Renal cortical epithelial cell (primary cell): Measurements from ENCODE around the gene SLC11A1. TPM values are rescaled to one million over a fixed set of nuclear protein-coding genes. Genes with fewer than 3 reads are reported as not detected.
A peak's percentile ranks its signal among the peaks of the same experiment; 100 is the strongest.

Experiments
- DNase-seq: peaks from one replicate; pipeline ENCODE4 v3.0.0-alpha.2; 2011; ENCODE audit warnings: low read depth
- total RNA-seq: library from RNA; depleted of rRNA; stranded (reverse); fragments of >200 nt; gene quantifications from 2 replicates; pipeline ENCODE4 v1.2.3, GENCODE V29; 2014

The SLC11A1 gene
- total RNA-seq, 1 donor from 2014 or later, result 0.05 TPM

DNA sequence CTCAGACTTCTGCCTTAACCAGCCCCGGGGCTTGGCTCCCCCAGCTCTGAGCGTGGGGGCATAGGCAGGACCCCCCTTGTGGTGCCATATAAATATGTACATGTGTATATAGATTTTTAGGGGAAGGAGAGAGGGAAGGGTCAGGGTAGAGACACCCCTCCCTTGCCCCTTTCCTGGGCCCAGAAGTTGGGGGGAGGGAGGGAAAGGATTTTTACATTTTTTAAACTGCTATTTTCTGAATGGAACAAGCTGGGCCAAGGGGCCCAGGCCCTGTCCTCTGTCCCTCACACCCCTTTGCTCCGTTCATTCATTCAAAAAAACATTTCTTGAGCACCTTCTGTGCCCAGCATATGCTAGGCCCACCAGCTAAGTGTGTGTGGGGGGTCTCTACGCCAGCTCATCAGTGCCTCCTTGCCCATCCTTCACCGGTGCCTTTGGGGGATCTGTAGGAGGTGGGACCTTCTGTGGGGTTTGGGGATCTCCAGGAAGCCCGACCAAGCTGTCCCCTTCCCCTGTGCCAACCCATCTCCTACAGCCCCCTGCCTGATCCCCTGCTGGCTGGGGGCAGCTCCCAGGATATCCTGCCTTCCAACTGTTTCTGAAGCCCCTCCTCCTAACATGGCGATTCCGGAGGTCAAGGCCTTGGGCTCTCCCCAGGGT lies 23.1 kb downstream of the SLC11A1 start:
- no peak for DNase-seq

DNA sequence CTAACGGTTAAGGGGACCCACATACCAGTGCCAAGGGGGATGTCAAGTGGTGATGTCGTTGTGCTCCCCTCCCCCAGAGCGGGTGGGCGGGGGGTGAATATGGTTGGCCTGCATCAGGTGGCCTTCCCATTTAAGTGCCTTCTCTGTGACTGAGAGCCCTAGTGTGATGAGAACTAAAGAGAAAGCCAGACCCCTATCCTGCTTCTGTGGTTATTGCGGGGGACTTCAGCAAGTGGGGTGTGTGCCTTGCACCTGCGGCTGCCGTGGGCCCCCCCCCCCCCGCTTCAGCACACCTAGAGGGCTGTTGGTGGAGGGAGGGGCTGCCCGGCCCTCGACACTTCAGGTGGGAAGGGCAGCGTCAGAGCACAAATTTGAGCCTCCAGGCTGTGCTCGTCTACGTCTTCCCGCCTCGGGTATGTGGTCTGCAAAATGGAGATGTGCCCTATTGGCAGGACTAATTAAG lies 23.7 kb downstream of the SLC11A1 start:
- no peak for DNase-seq

DNA sequence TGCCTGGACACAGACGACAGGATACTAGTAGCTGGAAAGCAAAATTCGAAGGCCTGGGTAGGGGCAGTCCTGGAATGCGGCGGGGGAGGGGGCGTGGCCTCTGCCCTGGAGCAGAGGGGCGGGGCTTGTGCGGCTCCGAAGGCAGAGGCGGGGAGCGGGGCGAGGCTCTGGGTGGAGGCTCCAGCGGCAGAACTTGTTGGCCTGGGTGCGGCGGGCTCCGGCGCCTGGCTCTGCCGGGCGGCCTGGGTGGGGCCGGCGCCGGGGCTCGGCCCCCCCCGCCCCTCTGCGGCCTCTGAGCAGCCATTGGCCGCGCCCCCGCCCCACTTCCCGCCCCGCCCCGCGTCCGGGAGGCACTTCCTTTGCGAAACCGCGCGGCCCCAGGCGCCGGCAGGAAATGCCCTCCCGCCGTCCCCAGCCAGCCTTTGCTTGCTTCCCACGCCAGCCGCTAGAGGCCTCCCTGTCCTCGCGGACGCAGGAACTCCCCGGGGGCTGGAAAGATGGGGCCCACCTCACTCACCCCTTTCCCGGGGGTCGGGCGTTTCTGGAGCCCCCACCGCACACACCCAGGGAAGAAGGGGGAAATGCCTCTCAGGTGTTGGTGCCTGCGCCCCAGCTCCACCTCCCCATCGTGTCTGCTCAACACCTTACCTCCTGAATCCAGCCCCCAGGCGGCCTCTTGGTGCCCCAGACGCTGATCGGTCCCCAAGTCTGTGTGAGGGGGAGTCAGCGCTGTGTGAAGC lies 24.3 kb downstream of the SLC11A1 start:
- peak; percentile 79 for DNase-seq

DNA sequence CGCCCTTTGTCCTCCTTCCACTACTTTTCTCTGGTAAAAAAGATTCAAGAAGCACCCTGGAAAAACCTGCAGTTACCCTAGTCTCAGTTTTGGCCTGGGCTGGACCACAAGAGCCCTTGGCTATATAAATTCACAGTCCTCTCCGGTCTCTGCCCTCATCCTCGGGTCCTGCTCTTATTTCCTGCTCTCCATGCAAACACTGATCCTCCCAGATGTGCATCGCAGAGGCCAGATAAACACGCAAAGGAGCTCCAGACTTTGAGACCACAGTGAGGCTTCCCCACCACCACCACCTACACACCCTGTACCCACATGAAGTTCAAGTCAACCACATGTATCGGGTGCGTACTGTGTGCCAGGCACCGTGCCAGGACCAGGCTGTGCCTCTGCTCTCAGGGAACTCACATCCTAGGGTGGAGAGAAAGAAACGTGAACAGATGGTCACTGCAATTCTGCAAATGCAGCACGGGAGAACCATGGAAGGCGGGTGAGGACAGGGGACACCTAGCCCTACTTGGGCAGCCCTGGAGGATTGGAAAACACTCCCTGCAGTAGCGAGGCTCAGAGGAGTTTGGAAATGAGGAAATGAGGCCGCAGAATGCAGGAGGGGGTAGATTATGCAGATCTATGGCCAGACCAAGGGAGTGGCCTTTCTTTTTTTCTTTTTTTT lies 25.0 kb downstream of the SLC11A1 start:
- DNase-seq, result peak; percentile 28

DNA sequence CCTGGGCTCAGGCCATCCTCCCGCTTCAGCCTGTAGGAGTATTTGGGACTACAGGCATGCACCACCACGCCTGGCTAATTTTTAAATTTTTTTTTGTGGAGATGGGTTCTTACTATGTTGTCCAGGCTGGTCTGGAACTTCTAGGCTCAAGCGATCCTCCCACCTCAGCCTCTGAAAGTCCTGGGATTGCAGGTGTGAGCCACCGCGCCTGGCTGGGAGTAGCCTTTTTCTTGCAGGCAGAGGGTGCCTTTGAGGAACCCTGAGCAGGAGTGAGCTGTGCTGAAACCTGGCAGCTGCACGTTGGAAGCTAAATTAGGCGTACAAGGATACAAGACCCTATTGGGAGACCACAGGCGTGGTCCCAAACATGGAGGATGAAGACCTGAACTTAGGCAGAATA lies 25.6 kb downstream of the SLC11A1 start:
- DNase-seq, result no peak

DNA sequence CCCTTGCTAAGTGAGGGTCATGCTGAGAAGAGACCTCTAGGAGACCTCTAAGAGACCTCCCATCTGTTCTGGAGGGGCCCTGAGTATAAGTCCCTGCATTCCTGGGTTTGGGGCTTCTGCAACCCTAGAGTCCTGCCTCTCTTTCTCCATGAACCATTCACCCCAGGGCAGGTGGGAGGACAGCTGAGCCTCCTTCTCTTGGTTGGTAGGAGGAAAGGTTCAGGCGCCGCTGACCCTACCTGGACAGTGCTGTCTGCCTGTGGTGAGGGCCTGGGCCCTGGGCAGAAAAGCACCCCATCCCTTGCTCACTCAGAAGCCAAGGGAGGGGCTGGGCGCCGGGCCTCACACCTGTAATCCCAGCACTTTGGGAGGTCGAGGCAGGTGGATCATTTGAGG lies 36.2 kb downstream of the SLC11A1 start:
- DNase-seq, result no peak

DNA sequence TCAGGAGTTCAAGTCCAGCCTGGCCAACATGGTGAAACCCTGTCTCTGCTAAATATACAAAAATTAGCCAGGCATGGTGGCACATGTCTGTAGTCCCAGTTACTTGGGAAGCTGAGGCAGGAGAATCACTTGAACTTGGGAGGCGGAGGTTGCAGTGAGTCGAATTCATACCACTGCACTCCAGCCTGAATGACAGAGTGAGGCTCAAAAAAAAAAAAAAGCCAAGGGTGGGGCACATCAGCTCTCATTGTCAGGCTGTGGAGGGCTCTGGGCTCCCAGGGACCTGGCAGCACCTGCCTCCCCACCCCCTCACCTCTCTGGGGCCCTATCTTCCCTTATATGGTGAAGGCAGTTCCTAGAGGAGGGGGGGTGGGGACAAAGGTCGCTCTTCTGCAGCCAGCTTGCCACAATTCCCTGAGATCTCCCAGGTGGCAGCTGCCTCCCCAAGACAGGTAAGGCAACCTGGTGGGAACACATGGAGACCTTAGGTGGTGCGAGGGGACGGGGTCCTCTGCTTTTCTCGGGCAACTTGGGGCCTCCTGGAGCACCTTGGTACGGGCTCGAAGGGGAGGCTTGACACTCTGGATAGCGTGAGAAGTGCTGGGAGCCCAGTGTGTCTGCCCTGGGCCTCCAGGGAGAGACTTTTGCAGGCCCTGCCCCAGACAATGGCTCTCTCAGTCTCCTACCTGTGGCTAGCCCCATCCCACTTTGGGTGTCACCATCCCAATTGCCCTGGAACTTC lies 36.8 kb downstream of the SLC11A1 start, which contains the start of gene VIL1:
TSS of gene VIL1 (plus strand) at position 407 of the 742 bp plus-strand sequence. CDS start 4,656 bp downstream, outside the sequence.
- no peak for DNase-seq

DNA sequence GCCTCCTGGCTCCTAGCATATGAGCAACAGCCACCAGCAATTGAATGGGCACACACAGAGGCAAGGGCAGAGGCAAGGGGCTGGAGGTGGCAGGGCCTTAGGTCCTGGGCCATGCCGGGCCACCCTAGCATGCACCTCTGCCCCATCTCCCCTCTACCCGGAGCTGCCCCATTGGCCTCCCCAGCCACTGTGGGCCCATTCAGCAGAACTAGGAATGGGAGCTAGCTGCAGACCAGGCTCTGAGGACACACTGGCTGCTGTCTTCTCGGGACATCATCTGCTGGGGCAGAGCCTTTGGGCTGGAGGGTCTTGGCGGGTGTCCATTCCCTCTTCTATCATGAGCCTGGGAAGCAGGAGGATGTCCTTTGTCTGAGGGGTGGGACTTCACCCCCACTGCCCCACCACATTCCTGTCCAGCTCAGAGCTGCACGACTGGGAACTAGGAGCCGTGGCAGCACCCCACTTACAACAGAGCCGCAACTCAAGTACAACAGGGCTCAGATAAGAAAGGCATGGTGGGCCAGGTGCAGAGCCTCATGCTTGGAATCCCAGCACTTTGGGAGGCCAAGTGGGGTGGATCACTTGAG lies 37.6 kb downstream of the SLC11A1 start:
- no peak for DNase-seq

DNA sequence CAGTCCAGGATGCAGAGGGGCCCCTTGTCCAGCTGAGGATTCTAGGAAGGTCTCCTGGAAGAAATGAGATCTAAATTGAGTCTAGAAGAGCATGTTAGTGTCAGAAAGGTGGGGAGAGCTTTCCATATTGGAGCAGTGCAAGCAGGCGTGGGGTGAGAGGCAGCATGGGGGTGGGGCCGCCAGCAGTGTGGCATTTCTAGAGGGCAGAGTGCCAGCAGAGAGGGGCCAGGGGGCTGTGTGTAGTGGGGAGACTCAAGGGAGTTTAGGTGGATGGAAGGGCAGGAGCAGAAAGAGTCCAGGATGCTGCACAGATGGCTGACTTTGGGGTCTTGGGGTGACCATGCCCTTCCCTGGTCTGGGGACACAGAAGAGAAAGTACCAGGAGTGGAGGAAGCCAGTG lies 39.0 kb downstream of the SLC11A1 start:
- no peak for DNase-seq

DNA sequence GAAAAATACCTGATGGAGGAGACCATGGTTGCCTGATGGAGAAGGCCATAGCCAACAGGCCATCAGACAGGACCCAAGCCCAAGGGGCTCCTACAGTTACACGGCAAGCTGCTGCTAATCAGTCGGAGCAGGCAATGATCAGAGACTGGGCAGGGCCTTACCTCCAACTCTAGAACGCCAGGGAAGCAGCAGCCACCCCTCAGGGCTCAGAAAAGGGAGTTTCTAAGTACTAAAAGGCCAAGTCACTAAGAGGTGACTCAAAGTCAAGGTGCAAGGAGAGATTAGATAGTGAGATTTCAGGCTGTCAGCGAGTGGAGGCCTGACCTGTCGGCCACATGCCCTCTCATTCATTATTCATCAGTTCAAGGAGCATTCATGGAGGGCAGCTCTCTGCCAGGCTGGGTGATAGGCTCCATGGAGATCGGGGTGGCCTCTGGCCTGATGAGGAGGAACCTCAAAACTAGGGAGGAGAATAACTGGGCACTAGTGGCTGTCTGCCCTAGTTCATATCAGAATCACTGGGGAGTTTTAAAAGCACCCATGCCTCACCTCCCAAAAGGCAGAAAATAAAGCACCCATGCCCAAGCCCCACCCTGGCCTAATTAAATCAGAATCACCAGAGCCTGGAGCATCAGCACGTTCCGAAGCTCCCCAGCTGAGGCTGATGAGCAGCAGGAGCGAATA lies 40.5 kb downstream of the SLC11A1 start:
- no peak for DNase-seq

DNA sequence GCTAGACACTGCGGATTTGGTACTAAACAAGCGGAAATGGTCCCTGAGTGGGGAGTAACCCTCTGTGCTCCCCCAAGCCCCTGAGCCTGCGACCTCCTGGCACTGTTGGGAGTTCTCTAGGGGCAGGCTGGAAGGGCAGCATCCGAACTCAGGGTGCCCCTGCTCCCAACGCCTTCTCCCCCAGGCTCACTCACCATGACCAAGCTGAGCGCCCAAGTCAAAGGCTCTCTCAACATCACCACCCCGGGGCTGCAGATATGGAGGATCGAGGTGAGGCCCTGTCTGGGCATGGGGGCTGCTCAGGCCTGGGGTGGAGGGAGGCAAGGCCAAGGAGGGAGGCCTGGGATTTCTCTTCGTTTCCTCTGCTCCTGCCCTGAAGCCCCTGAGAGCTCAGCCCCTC lies 41.5 kb downstream of the SLC11A1 start:
- DNase-seq, result no peak

DNA sequence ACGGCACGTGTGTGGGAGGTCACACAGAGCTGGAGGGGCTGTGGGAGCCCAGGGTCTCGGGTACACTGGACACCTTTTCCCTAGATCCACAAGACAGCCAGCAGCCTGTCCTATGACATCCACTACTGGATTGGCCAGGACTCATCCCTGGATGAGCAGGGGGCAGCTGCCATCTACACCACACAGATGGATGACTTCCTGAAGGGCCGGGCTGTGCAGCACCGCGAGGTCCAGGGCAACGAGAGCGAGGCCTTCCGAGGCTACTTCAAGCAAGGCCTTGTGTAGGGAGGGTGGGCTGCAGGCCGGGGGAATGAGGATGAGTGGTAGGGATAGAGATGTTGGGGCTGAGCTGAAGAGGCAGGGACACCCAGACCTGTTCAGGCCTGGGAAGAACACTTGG lies 43.5 kb downstream of the SLC11A1 start:
- DNase-seq, result no peak

DNA sequence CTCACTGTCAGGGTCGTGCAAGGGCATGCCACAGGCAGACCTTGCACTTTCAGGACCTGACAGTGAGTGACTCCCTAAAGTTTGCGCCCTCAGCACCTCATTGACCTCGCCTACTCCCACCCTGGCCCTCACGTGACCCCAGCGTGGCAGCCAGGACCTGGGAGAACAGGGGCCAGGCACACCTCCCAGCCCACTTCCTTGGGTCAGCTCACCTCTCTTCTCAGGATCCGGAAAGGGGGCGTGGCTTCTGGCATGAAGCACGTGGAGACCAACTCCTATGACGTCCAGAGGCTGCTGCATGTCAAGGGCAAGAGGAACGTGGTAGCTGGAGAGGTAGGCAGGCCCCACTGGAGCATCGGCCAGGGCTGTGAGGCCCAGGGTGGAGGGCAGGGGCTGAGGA lies 45.7 kb downstream of the SLC11A1 start:
- DNase-seq, result no peak

DNA sequence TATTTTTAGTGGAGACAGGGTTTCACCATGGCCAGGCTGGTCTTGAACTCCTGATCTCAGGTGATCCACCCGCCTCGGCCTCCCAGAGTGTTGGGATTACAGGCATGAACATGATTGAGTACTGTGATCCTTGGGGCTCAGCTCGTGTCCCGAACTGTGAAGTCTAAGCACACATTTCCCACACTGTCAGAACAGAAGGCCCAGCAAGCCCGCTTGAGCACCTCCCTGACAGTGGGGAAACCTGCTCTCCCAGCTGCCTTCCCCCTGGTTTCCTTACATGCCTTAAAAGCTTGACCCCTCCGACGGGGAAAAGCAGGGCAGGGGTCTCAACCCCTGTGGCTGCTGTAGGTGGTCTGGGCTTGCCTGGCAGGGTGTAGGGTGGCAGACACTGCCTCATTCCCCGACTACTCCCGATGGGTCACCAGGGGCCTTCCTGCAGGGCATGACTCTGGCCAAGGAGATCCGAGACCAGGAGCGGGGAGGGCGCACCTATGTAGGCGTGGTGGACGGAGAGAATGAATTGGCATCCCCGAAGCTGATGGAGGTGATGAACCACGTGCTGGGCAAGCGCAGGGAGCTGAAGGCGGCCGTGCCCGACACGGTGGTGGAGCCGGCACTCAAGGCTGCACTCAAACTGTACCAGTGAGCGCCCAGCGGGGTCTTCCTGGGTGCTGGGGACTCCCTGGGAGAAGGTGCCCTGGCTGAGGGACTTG lies 46.9 kb downstream of the SLC11A1 start:
- no peak for DNase-seq

DNA sequence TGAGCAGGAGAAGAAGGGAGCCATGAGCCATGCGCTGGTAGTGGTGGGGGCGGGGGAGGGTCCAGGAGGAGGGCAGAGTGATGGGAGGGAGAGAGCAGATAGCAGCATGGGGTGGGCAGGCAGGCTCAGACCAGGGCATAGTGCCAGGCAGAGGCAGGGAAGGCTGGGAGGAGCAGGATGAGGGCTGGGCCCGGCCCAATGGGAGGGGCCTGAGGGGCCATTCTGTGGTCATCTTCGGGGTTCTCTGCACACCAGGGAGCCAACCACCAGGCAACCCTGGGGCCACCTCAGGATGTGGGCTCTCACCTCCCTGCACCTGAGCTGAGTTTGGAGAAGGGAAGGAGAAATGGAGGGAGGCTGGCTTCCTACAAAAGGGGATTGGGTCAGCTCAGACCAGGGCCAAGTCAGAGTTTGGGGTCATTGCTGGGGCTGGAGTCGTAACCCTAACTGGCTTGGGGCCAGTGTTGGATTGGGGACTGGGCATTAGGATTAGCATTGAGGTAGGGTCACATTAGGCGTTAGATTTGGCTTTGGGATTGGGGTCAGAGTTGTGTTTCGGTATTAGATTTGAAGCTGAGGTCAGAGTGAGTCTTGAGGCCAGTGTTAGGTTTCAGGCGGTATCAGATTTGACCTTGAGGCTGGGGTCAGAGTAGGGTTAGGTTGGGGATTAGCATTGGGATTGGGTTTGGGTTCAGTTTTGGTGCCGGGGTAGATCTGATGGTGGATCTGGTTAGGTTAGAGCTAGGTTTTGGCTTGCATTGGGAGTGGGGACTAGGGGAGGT lies 48.0 kb downstream of the SLC11A1 start:
- DNase-seq, result no peak

DNA sequence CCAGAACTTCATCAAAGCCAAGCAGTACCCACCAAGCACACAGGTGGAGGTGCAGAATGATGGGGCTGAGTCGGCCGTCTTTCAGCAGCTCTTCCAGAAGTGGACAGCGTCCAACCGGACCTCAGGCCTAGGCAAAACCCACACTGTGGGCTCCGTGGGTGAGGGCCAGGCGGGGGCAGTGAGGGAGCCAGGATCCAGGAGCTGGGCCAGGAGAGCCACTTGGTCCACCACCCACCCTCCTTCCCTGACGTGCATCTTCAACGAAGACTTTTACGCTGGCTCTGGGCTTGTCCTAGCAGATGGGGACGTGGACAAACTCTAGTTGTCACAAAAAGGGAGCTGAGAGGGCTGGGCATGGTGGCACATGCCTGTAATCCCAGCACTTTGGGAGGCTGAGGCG lies 48.6 kb downstream of the SLC11A1 start:
- DNase-seq, result no peak

DNA sequence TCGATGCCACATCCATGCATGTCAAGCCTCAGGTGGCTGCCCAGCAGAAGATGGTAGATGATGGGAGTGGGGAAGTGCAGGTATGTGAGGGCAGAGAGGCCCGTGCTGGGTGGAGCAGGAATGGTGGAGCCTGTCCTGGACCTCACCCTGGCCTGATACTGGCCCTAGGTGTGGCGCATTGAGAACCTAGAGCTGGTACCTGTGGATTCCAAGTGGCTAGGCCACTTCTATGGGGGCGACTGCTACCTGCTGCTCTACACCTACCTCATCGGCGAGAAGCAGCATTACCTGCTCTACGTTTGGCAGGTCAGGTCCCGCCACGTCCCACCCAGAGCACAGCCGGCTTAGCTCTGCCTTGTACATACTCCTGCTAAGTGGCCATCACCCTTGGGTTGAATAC lies 49.8 kb downstream of the SLC11A1 start:
- DNase-seq, result no peak

DNA sequence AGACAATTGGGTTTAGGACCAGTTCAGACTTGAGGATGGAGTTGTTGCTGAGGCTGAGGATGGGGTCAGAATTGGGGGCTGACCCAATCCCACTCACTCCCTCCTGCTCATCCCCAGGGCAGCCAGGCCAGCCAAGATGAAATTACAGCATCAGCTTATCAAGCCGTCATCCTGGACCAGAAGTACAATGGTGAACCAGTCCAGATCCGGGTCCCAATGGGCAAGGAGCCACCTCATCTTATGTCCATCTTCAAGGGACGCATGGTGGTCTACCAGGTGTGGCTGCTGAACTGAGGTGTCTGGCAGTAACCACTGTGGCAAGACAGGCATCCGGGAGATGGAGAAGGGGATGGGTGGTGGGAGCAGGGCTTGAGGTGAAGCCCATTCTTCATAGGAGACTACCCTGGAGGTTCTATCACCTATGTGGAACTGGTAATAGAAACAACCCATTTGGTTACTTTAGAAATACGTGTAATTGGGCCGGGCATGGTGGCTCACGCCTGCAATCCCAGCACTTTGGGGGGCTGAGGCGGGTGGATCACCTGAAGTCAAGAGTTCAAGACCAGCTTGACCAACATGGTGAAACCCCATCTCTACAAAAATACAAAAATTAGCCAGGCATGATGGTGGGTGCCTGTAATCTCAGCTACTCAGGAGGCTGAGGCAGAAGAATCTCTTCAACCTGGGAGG lies 50.7 kb downstream of the SLC11A1 start:
- no peak for DNase-seq

DNA sequence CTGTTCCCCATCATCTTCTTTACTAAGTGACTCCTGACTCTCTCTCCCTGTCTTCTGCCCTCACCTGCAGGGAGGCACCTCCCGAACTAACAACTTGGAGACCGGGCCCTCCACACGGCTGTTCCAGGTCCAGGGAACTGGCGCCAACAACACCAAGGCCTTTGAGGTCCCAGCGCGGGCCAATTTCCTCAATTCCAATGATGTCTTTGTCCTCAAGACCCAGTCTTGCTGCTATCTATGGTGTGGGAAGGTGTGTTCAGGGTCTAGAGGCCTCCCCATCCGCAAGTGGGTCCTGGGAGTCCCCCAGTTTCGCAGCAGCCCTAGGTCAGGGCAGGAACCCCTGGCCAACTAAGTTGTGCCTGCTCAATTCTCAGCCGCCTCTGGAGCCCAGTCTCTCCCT lies 52.4 kb downstream of the SLC11A1 start:
- DNase-seq, result no peak
